HG02571 (cell line): Measurements from ENCODE around the gene TICRR.

Experiments used
- ATAC-seq: cut with Tn5 transposase; IDR thresholded peaks from one replicate; pipeline ENCODE4 v1.9.1; 2021; ENCODE audit warnings: mild to moderate bottlenecking, moderate library complexity; ENCODE audit not compliant: unreplicated experiment

TICRR gene

GRCh38 chr15:89669941-89670340, 94.7 kb downstream of the TICRR start:
- no peak for ATAC-seq

- no peak for ATAC-seq
Observed at GRCh38 chr15:89670971-89671560, 95.8 kb downstream of the TICRR start.

- no peak for ATAC-seq
Observed at GRCh38 chr15:89671687-89672086, 96.4 kb downstream of the TICRR start.

- ATAC-seq, result no peak
Observed at GRCh38 chr15:89672221-89673164, 97.2 kb downstream of the TICRR start.

GRCh38 chr15:89673165-89673512, 97.9 kb downstream of the TICRR start:
- ATAC-seq, result no peak

GRCh38 chr15:89674526-89674925, 99.3 kb downstream of the TICRR start:
- no peak for ATAC-seq

GRCh38 chr15:89675606-89676005, 100.3 kb downstream of the TICRR start:
- ATAC-seq, result no peak

- no peak for ATAC-seq
Observed at GRCh38 chr15:89677381-89677780, 102.1 kb downstream of the TICRR start.
